Adrenal gland (tissue), 5 donors: ENCODE data around the gene PXMP2.

Experiments
- CTCF ChIP-seq, 6 experiments: fragments of 450-650 bp in 4 of 6; fragments of 200-600 bp in 2 of 6; sonication (generic) in 1 of 6; IDR thresholded peaks; 1 replicate in 5 of 6; 2 replicates in 1 of 6; pipeline versions ENCODE4 v1.5.1 to v1.8.0; 2016 to 2021; ENCODE audit warnings: antibody characterized with exemption in 6 of 6, mild to moderate bottlenecking in 2 of 6, moderate library complexity in 1 of 6
- POLR2A ChIP-seq, 2 donors: fragments of 450-650 bp; IDR thresholded peaks; one replicate each; pipeline ENCODE4 v1.6.1; 2017; ENCODE audit warnings: antibody characterized with exemption in 2 of 2, mild to moderate bottlenecking in 2 of 2, moderate library complexity in 1 of 2
- donor health status: DM: no; HTN: no; CAD: no.

GRCh38 chr12:132713123-132713522 lies 25.7 kb downstream of the PXMP2 start:
- no peak for TF ChIP-seq CTCF (IDR thresholded peaks at IDR 0.05)
- no peak for TF ChIP-seq POLR2A (IDR thresholded peaks at IDR 0.05)
